Spleen (tissue), 13 donors: ENCODE measurements around the gene CT45A3. TPM values are rescaled to one million over a fixed set of nuclear protein-coding genes. Genes with fewer than 3 reads are reported as not detected.
"Not testable (repeated sequence)": the region's sequence is repeated elsewhere in the genome, so short reads cannot be mapped to it uniquely, and the experiment has no call there.

Source experiments
- DNase-seq: peaks from one replicate; pipeline ENCODE4 v3.0.0-alpha.2; 2020
- H3K27ac ChIP-seq, 8 donors: fragments of 200-600 bp; sonication (generic) in 7 of 8; 1 replicate in 4 of 8; 2 replicates in 4 of 8; pipeline versions ENCODE4 v1.5.0 to v1.8.0; 2016 to 2021; ENCODE audit warnings: inconsistent platforms in 4 of 8, mild to moderate bottlenecking in 4 of 8, moderate library complexity in 1 of 8
- H3K27me3 ChIP-seq, 7 donors: fragments of 200-600 bp; sonication (generic) in 6 of 7; replicated peaks in 1 of 7; 1 replicate in 4 of 7; 2 replicates in 3 of 7; pipeline versions ENCODE4 v1.5.0 to v1.8.0; 2016 to 2021; ENCODE audit warnings: inconsistent platforms in 3 of 7, mild to moderate bottlenecking in 1 of 7
- H3K36me3 ChIP-seq, 6 donors: fragments of 200-600 bp; sonication (generic) in 5 of 6; 1 replicate in 4 of 6; 2 replicates in 2 of 6; pipeline versions ENCODE4 v1.5.0 to v1.8.0; 2016 to 2021; ENCODE audit warnings: inconsistent platforms in 2 of 6
- H3K4me1 ChIP-seq, 6 donors: fragments of 200-600 bp; sonication (generic) in 5 of 6; 1 replicate in 3 of 6; 2 replicates in 3 of 6; pipeline versions ENCODE4 v1.5.0 to v1.8.0; 2016 to 2021; ENCODE audit warnings: inconsistent platforms in 3 of 6
- H3K4me3 ChIP-seq, 8 donors: fragments of 200-600 bp; sonication (generic) in 7 of 8; 1 replicate in 4 of 8; 2 replicates in 4 of 8; pipeline versions ENCODE4 v1.5.0 to v1.8.0; 2016 to 2021; ENCODE audit warnings: inconsistent platforms in 4 of 8, mild to moderate bottlenecking in 4 of 8, moderate library complexity in 2 of 8
- H3K9me3 ChIP-seq, 8 donors: fragments of 200-600 bp; sonication (generic) in 7 of 8; 1 replicate in 4 of 8; 2 replicates in 4 of 8; pipeline versions ENCODE4 v1.5.0 to v1.8.0; 2016 to 2021; ENCODE audit warnings: inconsistent platforms in 4 of 8
- CTCF ChIP-seq, 11 experiments: fragments of 200-600 bp in 7 of 11; fragments of 450-650 bp in 4 of 11; sonication (generic) in 4 of 11; IDR thresholded peaks in 8 of 11; conservative IDR thresholded peaks in 3 of 11; 1 replicate in 7 of 11; 2 replicates in 4 of 11; pipeline versions ENCODE4 v1.4.0 to v1.8.0; 2016 to 2021; ENCODE audit warnings: antibody characterized with exemption in 11 of 11, inconsistent platforms in 4 of 11, mild to moderate bottlenecking in 1 of 11
- POLR2A ChIP-seq, 3 donors: fragments of 450-650 bp; IDR thresholded peaks; one replicate each; pipeline ENCODE4 v1.5.1; 2017; ENCODE audit warnings: antibody characterized with exemption in 3 of 3, mild to moderate bottlenecking in 1 of 3
- POLR2AphosphoS5 ChIP-seq, 3 donors: sonication (generic); formaldehyde crosslinking; IDR thresholded peaks; one replicate each; pipeline ENCODE4 v1.5.1; 2017; ENCODE audit warnings: antibody characterized with exemption in 3 of 3
- WGBS, 5 donors: extraction: QIAGEN DNeasy Blood & Tissue Kit in 3 of 5; methylation state at CpG; one replicate each; pipeline versions ENCODE4 v1.1.5 to v1.1.7; 2013 to 2018; 5-methylcytosine and 5-hydroxymethylcytosine counted together
- intact Hi-C: fragments of 100-400 bp; cut with DNase I; formaldehyde crosslinking; loops from one replicate; pipeline ENCODE4 v1.15.0; 2023; ENCODE audit warnings: low total_unique reads
- long read RNA-seq, 2 donors: transcript quantifications; one replicate each; lab custom pipeline, GENCODE V29; 2026
- polyA plus RNA-seq, 3 donors: library from polyadenylated mRNA; stranded (reverse); fragments of 200-250 nt; gene quantifications; one replicate each; pipeline ENCODE4 v1.2.1, GENCODE V29; 2013
- total RNA-seq, 7 donors: library from RNA; depleted of rRNA in 3 of 7; stranded (reverse); fragments of >200 nt in 3 of 7; fragmentation: NEBNext Ultra II Directional in 4 of 7; extraction: Animal tissue kit (Norgen Biotek cat#: 25700) in 4 of 7; gene quantifications; one replicate each; pipeline versions ENCODE4 v1.1.0 to v1.2.1, GENCODE V29; 2016 to 2021
- donor health status: healthy with polysubstance abuse.
- donor health status: DM: no; HTN: no; CAD: no; lungs with moderate emphysema.
- donor health status: DM: no; HTN: no; CAD: no.
- donor health status: Bipolar disorder and iron deficiency.
- donor health status: healthy.
- donor health status: DM: no; HTN: no; CAD: no.
- donor health status: DM: yes; HTN: yes; CAD: no.

Gene CT45A3
- total RNA-seq = not detected
- polyA plus RNA-seq = not detected
- long read RNA-seq, donor 1 = 0 reads
- long read RNA-seq, donor 2 = 0 reads

GRCh38 chrX:135768091-135768490, at the start of gene CT45A3:
TSS of gene CT45A3 (minus strand) at chrX:135768191. CDS start at chrX:135764444, 3,747 bp downstream.
- H3K9me3 ChIP-seq, H3K4me1 ChIP-seq, DNase-seq, H3K36me3 ChIP-seq, intact Hi-C loops, H3K4me3 ChIP-seq, H3K27me3 ChIP-seq, H3K27ac ChIP-seq: not testable (repeated sequence)
- WGBS, 5 donors = no CpG with 5 or more reads among the region's 17 CpGs

- H3K4me1 ChIP-seq = not testable (repeated sequence)
- WGBS, 5 donors = no CpG with 5 or more reads among the region's 16 CpGs
Observed at GRCh38 chrX:135802687-135803086, 34.7 kb upstream of the CT45A3 start, which contains the start of gene CT45A6. TSS of gene CT45A6 (minus strand) at chrX:135802787. CDS start at chrX:135798993, 3,794 bp downstream.

GRCh38 chrX:135785403-135785802, 17.4 kb upstream of the CT45A3 start, which contains the start of gene CT45A5:
TSS of gene CT45A5 (minus strand) at chrX:135785503. CDS start at chrX:135781729, 3,774 bp downstream.
- H3K4me3 ChIP-seq, H3K27me3 ChIP-seq, H3K9me3 ChIP-seq, intact Hi-C loops, H3K27ac ChIP-seq, H3K4me1 ChIP-seq, H3K36me3 ChIP-seq, DNase-seq: not testable (repeated sequence)
- WGBS, 5 donors = no CpG with 5 or more reads among the region's 16 CpGs

More at GRCh38 chrX:135802687-135803086, 34.7 kb upstream of the CT45A3 start, which contains the start of gene CT45A6:
- intact Hi-C loops, H3K27me3 ChIP-seq, H3K36me3 ChIP-seq, H3K27ac ChIP-seq, DNase-seq, H3K9me3 ChIP-seq, H3K4me3 ChIP-seq: not testable (repeated sequence)

- H3K36me3 ChIP-seq, H3K27me3 ChIP-seq, H3K4me1 ChIP-seq, H3K4me3 ChIP-seq, H3K9me3 ChIP-seq, H3K27ac ChIP-seq, intact Hi-C loops, DNase-seq: not testable (repeated sequence)
- 88 to 97% (median 92%) methylated on average over 3 to 4 of the region's 4 CpGs for WGBS, 5 donors
Observed at GRCh38 chrX:135744739-135745138, 23.3 kb downstream of the CT45A3 start.

GRCh38 chrX:135741192-135741715, 26.7 kb downstream of the CT45A3 start:
- 84 to 96% (median 92%) methylated on average over 17 to 23 of the region's 23 CpGs for WGBS, 5 donors
- Histone ChIP-seq H3K4me1 (no peaks in the 10 kb centered on the region), H3K9me3 (no peaks in the 10 kb centered on the region), H3K27ac (no peak overlapping the region), H3K36me3 (no peaks in the 10 kb centered on the region), H3K27me3 (no peaks in the 10 kb centered on the region), H3K4me3 (no peak overlapping the region)
- intact Hi-C loops = no loop called here
- TF ChIP-seq POLR2AphosphoS5 (IDR thresholded peaks at IDR 0.05) = no peak
- TF ChIP-seq POLR2A (IDR thresholded peaks at IDR 0.05) = no peak
- no peak for TF ChIP-seq CTCF (IDR thresholded peaks at IDR 0.05 in 8 of 11, conservative IDR thresholded peaks at IDR 0.05 in 3 of 11)
- DNase-seq = no peak

- peak overlapping the region in 1 of 8 donors; percentile 23 for H3K4me3 ChIP-seq
- peak; percentile 66 for DNase-seq
- no peak overlapping the region for H3K27ac ChIP-seq
- intact Hi-C loops = no loop called here
- no peaks in the 10 kb centered on the region for H3K4me1 ChIP-seq
- H3K36me3 ChIP-seq = no peaks in the 10 kb centered on the region
- no peaks in the 10 kb centered on the region for H3K27me3 ChIP-seq
- no peaks in the 10 kb centered on the region for H3K9me3 ChIP-seq
- 44 to 64% (median 54%) methylated on average over 10 to 18 of the region's 18 CpGs for WGBS, 5 donors
- no peak for TF ChIP-seq POLR2A (IDR thresholded peaks at IDR 0.05)
- TF ChIP-seq POLR2AphosphoS5 (IDR thresholded peaks at IDR 0.05) = no peak
- peak in 6 of 11 experiments; percentile 16 to 45 (median 32) for TF ChIP-seq CTCF (IDR thresholded peaks at IDR 0.05 in 8 of 11, conservative IDR thresholded peaks at IDR 0.05 in 3 of 11)
Observed at GRCh38 chrX:135740681-135741149, 27.3 kb downstream of the CT45A3 start.
